GM06990 (cell line): ENCODE data around the gene SRSF3.

Experiments used
- DNase-seq: peaks from one replicate; pipeline ENCODE4 v3.0.0-alpha.2; 2011; ENCODE audit not compliant: insufficient read length; ENCODE audit errors: extremely low read depth
- H3K27me3 ChIP-seq: replicated peaks from 2 replicates; pipeline ENCODE4 v1.6.0; 2011; ENCODE audit warnings: low read length; ENCODE audit not compliant: control insufficient read depth, insufficient read depth
- H3K36me3 ChIP-seq: 2 replicates; pipeline ENCODE4 v1.5.1; 2011; ENCODE audit warnings: low read length; ENCODE audit not compliant: control insufficient read depth, insufficient read depth
- H3K4me3 ChIP-seq: replicated peaks from 2 replicates; pipeline ENCODE4 v1.5.1; 2011; ENCODE audit warnings: low read depth, mild to moderate bottlenecking, control low read depth, low read length
- TF ChIP-seq, protein P1 (sequence below): IDR thresholded peaks from 2 replicates; pipeline ENCODE4 v1.5.1; 2011; ENCODE audit warnings: low read length, control low read depth, mild to moderate bottlenecking, inconsistent platforms; ENCODE audit not compliant: insufficient read depth, poor library complexity, severe bottlenecking

The SRSF3 gene

GRCh38 chr6:36627801-36628246 is 33.7 kb downstream of the SRSF3 start:
- Histone ChIP-seq H3K36me3 (no peaks in the 10 kb centered on the region), H3K27me3 (no peaks in the 10 kb centered on the region), H3K4me3 (no peak overlapping the region)
- TF ChIP-seq, protein P1, sequence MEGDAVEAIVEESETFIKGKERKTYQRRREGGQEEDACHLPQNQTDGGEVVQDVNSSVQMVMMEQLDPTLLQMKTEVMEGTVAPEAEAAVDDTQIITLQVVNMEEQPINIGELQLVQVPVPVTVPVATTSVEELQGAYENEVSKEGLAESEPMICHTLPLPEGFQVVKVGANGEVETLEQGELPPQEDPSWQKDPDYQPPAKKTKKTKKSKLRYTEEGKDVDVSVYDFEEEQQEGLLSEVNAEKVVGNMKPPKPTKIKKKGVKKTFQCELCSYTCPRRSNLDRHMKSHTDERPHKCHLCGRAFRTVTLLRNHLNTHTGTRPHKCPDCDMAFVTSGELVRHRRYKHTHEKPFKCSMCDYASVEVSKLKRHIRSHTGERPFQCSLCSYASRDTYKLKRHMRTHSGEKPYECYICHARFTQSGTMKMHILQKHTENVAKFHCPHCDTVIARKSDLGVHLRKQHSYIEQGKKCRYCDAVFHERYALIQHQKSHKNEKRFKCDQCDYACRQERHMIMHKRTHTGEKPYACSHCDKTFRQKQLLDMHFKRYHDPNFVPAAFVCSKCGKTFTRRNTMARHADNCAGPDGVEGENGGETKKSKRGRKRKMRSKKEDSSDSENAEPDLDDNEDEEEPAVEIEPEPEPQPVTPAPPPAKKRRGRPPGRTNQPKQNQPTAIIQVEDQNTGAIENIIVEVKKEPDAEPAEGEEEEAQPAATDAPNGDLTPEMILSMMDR: no peak
- DNase-seq: no peak

DNA sequence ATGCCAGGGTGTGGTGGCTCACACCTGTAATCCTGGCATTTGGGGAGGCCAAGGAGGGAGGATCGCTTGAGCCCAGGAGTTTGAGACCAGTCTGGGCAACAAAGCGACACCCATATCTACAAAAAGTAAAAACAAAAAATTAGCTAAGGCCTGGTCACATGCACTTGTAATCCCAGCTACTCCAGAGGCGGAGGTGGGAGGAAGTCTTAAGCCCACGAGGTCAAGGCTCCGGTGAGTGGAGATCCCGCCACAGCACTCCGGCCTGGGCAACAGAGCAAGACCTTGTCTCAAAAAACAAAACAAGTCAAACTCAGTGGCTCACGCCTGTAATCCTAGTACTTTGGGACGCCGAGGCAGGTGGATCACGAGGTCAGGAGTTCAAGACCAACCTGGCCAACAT is 35.6 kb downstream of the SRSF3 start:
- TF ChIP-seq, protein P1: no peak
- Histone ChIP-seq H3K27me3 (no peaks in the 10 kb centered on the region), H3K36me3 (no peaks in the 10 kb centered on the region), H3K4me3 (no peak overlapping the region)
- no peak for DNase-seq

DNA sequence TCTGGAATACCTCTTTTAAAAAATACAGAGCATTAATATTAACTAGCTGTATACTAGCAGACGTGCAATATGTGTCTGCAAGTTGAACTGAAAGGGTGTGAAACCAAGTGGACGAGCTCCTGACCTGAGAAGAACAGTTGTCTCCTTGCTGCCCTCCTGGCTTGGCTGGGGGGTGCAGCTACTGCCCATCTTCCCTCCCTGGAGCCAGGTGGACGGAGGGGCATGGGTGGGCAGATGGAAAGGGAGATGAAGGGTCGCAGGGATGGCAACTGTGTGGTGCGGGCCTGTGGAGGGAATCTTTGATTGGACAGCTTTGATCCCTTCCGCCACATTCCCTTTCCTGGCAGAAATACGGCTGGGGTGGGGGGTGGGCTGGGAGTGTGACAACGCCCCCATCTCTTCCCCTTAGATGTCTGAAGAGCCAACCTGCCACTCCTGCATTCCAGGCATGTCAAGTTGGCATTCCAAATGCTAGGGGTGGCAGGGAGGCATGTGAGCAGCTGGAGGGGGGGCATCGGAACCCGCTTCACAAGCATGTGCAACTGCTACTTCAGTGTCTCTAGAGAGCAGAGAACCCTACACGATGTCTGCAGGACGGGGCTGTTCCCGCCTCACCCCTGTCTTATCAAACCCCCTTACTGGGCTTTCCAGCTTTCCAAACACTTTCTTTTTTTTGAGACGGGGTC is 37.3 kb downstream of the SRSF3 start:
- TF ChIP-seq, protein P1: no peak
- no peak overlapping the region for H3K4me3 ChIP-seq
- DNase-seq: no peak
- no peaks in the 10 kb centered on the region for H3K36me3 ChIP-seq
- H3K27me3 ChIP-seq: no peaks in the 10 kb centered on the region

DNA sequence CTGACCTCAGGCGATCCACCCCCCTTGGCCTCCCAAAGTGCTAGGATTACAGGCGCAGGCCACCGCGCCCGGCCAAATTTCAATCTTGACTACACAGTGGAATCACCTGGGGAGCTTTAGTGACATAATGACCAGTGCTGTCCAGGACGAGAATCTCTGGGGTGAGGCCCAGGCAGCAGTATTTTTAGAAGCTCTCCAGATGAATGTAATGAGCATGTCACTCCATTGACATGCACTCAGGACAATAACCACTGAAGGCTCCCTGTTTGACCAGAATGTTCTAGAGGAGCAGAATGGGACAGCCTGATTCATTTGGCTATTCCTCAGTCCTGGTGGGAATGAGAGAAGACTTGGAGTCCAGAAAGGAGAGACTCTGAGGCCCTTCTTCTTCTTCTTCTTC is 39.2 kb downstream of the SRSF3 start:
- no peak for DNase-seq
- H3K27me3 ChIP-seq: no peaks in the 10 kb centered on the region
- H3K36me3 ChIP-seq: no peaks in the 10 kb centered on the region
- TF ChIP-seq, protein P1: no peak
- H3K4me3 ChIP-seq: no peak overlapping the region

DNA sequence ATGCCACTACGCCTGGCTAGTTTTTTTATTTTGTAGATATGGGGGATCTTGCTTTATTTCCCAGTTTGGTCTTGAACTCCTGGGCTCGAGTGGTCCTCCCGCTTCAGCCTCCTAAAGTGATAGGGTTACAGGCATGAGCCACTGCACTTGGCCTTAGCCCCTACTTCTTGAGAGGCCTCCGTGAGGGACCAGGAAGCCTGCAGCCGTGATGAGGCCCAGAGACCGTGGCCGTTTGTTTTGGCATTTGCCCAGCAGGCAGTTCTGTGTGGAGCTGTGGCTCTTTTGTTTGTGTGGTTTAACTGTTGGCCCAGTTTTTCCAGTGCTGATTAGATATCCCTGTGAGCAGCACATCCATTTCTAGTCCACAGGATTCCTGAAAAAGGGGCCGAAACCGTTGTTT is 39.8 kb downstream of the SRSF3 start:
- Histone ChIP-seq H3K36me3 (no peaks in the 10 kb centered on the region), H3K4me3 (no peak overlapping the region), H3K27me3 (no peaks in the 10 kb centered on the region)
- TF ChIP-seq, protein P1: no peak
- no peak for DNase-seq
